Activated T-helper 1 cell treated with Interleukin-2 at 50 U/mL for 16 hours (primary cell): ENCODE results near the gene PIEZO2.

Experiments used
- DNase-seq: peaks from one replicate; pipeline ENCODE4 v3.0.0-alpha.2; 2020; ENCODE audit warnings: low read depth

PIEZO2 gene

DNA sequence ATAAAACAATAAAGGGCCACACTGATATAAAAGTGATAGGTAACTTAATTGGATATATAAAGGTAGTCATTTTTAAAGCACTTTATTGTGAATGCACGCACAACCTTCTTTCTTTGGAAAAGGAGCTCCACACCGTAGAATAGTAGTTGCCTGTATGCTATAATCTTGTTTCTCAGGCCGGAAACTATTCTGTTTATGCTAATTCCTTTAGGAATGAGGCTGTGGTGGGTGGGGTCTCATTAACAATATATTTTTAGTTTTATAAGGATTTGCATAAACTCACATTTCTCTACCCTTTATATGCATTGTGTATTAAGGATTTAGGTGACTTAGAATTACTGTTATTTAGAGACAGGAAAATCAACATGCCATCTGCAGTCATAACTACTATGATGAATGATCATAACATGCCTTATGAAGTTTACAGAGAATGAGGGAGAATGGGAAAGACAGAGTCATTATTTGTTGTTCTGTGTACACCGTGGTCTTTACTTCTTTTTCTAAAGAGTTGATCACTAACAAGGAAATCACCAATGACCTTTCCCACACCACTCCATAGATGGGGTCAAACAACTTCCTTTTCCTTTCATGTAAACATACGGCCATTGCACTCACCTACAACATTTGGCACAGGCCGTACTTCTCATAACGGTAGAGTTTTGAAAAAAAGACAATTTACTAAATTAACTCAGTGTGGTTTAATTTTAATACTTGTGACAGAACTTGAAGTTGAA is 84.5 kb downstream of the PIEZO2 start:
- DNase-seq = no peak

DNA sequence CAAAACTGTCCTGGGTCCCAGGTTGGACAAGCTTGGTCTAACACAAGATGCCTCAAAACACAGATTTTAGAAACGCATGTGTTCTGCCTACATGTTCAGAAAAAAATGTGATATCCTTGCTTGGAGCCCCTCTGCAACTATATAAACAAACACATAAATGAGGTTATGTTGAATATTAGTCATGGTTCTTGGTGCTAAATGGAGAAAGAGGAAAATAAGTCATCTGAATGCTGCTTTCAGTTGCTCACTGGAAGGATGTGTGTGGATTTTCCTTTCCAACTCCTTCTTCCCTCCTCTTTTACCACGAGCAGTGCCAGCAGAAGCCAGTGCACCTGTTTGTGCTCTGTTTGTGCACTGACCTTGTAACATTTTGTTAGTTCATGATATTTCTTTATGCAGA is 85.3 kb downstream of the PIEZO2 start:
- DNase-seq = no peak

DNA sequence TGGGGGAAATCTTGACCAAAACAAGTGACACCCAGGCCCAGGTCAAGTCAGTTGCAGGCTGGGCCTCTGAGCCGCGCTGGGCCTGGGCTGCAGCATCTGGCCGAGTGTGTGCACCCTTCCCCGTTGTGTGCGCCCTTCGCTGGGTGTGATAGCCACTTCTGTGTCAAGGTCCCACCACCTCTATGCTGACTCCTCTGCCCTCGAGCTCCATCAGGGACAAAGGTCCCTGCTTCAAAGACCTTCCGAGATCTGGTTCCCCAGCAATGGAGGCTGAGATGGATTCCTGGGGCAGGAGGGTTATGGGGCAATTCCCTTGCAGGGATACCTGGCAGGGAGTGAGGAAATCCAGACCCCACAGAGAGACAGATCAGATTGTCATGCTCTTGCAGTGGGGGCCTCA is 93.6 kb downstream of the PIEZO2 start:
- no peak for DNase-seq

DNA sequence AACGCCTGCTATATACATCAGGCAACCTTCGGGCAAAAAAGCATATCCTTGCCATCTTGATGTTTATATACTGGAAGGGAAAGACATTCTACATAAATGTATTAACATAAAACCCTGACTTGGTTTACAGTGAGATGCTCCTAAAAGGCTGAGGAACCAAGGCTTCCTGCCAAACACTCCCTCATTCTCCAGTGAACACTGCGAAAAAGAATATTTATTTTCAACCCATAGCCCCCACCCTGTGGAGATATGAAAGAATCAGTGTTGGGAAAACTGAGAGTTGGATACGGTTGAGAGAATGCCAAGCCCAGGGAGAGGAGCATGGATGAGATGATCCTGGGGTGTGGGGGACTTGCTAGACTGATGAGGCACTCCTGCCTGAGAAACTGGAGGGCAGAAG is 94.9 kb downstream of the PIEZO2 start:
- DNase-seq = no peak

DNA sequence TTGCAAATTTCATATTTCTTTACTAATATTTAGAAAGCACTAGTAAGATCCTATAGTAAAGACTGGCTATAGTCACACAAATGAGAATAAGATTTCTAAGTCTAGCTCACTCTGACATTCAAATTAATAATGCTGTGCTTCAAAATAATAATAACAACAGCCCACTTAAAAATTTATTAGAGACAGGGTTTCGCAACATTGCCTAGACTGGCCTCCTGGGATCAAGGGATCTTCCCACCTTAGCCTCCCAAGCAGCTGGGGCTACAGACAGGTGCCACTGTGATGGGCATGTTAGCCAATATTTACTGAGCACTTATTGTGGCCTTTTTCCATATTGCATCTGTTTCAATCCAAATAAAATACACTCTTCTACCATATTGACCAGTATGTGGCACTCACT is 96.1 kb downstream of the PIEZO2 start:
- DNase-seq = no peak

DNA sequence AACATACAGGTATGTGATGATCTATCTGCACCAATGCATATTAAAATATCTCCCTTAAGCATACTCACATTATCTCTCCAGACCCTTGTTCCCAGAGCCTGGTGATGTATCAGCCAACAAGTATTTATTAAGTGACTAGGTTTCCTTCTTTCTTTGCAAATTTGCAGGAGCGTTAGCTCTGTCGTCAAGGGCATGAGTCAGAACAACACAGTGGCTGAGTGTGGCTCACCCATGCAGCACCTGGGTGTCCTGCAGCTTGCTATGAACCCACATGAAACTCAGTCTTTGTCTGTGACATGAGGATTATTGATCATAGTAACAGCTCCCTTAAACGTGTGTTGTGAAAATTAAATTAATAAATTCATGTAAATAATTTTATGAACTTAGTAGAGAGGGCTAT is 96.6 kb downstream of the PIEZO2 start:
- DNase-seq = no peak

DNA sequence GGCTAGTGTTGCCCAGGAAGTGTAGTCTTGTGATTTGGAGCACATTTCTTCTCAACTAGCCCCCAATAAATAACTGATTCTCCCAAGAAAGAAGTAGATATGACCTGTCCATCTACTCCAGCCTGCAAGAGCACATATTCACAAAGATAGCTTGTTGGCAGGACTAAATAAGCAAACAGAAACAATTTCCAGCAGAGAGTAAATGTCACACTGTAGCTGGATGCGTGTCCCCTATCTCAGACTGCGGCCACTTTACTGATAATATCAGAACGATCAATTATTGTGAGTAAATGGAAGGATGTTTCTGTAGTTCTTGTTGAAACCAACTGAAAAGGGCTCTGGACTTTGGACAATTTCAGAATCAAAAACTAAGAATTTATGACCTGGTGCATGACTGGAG is 97.9 kb downstream of the PIEZO2 start:
- no peak for DNase-seq

DNA sequence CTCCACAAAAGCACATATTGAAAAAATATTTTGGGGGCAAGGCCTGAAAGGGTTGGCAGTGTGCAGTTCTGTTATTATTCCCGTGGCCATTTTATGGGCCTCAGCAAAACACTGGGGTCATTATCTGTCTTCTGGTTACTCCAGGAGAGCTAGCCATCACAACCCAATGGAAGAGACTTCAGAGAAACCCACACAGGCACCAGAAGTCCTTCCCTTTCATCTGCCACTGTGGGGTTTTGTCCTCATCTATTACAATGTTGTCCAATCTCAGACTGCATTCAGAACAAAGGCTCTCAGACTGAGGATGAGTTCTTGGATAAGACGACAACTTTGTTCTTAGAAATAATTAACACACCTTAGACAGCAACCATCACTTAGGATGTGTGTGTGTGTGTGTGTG is 98.4 kb downstream of the PIEZO2 start:
- no peak for DNase-seq

DNA sequence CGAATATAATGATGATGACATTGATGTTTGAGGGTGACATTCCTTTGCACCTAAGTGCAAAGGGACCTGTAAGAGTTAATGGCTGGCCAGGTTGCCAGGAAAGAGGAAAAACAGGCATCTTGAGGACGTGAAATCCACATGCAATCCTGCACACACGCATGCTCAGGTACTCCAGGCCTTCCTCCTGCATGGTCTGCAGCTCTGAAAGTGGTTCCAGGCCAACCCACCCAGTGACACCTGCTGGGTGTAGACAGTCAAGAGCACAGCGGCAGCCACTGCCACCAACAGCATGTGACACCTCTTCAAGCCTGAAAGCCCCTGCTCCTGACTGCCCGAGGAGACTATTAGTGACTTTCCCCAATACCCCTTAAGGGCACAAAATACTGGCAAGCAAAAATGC is 101.6 kb downstream of the PIEZO2 start:
- no peak for DNase-seq

DNA sequence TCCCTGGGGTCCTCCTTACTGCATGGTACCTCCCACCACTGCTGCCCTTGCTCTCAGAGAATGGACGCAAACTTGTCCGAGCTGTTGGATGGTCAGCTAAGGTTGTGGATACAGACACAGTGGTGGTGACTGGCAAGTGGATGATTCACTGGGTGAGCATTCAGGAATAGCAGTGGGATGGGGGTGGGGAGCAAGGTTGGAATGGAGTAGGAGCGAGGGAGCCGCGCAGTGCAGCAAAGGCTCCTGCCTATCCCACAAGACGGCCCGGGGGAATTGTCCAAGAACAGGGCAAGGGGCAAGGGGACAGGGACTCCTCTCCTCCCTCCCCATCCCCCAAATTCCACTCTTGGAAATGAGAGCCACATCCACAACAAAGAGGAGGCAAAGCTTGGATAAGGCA is 102.2 kb downstream of the PIEZO2 start:
- no peak for DNase-seq

DNA sequence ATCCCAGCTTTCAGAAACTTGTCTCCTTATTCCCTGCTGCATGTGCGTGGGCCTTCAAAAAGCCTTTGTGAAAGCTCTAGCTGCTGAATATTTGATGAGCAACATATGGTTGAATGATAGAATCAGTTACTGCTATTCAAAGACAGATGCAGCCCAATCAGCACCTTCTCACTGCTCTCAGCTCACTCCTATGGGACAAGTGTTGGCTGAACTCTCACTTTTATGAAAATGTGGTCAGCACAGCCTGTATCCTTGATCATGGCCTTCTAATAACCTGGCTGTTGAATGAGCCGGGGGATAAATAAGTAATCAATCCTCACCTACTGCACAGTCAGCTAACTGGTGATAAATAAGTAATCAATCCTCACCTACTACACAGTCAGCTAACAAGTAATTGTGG is 103.2 kb downstream of the PIEZO2 start:
- no peak for DNase-seq

DNA sequence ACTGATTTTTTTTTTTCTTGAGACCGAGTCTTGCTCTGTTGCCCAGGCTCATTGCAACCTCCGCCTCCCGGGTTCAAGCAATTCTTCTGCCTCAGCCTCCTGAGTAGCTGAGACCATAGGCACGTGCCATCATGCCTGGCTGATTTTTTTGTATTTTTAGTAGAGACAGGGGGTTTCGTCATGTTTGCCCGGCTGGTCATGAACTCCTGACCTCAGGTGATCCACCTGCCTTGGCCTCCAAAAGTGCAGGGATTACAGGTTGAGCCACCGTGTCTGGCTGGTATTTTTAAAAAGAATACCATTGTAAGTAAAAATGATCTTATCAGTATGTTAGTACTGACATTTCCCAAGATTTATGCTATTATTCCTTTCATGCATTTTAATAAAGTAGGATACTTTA is 105.7 kb downstream of the PIEZO2 start:
- DNase-seq = no peak

DNA sequence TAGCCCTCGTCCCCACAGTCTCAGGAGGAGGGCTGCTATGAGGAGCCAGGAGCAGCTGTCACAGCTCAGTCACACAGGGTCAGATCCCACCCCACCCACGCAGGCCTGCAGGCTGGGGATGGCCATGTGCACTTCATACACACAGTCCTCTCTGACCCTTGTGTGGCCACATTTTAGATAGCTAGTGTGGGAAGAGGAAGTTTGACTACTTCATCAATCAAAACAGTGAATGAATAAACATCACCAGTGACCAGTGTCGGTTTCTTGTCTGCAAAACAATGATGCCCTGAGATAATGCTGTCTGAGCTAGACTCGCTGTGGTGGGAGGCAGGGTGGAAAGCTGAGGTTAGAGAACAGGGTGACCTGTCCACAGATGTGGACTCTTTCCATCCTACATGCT is 107.1 kb downstream of the PIEZO2 start:
- no peak for DNase-seq

DNA sequence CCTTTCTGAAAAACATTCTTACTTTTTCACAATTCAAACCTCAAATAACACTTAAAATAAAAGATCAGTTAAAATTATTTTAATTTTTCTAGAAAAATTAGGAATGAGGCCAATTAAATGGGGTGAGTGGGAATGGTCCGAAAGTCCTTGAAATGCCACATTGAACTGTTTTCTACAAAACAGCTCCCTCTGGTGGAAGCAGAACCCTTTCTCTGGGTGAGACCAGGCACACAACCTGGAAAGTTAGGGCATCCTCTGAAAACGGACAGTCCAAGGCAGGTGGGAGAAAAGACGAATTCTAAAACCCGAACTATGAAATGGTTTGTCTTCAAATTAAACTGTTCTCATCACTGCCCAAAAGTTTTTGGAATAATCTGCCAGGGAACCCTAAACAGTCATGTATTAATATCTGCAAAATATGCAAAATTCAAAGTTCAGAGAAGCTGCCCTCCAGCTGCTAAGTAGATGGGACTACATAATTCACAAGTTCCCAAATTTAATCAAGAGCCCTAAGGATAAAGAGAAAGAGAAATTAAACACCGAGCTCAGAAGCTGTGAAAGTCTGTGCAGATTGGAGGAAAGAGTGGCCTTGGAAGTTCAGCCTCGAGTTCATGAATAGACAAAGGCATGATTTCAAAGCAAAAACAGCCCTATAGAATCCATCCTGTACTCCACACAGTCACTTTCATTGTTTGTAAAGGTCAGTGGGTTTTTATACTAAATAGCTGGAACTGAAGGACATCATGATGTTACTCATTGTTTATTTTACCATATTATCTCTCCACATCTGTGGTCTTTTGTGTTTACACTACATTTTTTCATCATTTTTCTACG is 108.3 kb downstream of the PIEZO2 start:
- no peak for DNase-seq

DNA sequence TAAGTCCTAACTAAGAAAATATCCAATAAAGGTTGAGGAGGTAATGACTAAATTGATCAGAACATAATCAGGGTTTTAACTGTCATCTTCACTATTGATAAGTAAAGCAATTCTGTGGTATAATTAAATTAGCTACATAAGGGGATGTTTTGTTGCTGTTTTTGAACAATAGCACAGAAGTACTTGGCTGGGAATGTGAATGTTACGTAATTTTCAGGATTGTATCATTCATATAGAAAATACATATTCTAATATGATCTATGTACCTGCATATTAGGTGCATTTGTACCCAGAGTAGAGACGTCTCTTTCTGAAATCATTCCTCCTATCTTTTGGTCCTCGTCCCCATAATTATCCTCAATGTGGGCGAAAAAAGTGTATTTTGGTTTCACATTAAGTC is 109.0 kb downstream of the PIEZO2 start:
- DNase-seq = no peak

DNA sequence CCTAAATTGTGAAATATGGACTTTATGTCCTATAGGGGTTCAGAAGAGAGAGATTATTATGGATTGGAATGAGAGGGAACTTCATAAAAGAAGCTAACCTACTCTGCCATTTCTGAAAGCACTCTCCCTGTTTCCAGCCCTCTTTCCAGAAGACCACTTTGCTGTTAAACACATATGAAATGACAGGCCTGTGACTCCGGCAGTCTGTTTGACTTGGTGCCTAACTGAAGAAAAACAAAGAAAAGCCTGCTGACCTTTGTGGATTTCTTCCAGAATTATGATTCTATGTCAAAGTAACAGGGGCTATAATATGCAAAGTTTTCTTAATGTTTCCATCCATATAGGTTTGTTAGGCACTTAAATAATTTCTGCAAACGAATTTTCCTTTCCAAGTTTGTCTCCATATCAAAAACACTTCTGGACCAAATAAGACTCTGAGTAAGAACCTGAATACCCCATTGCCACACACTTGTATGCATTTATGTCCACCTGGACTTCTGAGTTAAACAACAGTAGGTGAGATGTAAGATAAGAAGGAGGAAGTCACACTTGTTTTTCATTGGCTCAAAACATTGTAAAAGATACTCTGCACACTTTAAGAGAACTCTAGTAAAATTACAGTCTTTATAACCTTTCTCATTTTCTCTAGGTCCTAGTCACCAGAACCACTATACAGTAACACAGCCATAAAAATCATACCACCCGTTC is 111.7 kb downstream of the PIEZO2 start:
- DNase-seq = no peak

DNA sequence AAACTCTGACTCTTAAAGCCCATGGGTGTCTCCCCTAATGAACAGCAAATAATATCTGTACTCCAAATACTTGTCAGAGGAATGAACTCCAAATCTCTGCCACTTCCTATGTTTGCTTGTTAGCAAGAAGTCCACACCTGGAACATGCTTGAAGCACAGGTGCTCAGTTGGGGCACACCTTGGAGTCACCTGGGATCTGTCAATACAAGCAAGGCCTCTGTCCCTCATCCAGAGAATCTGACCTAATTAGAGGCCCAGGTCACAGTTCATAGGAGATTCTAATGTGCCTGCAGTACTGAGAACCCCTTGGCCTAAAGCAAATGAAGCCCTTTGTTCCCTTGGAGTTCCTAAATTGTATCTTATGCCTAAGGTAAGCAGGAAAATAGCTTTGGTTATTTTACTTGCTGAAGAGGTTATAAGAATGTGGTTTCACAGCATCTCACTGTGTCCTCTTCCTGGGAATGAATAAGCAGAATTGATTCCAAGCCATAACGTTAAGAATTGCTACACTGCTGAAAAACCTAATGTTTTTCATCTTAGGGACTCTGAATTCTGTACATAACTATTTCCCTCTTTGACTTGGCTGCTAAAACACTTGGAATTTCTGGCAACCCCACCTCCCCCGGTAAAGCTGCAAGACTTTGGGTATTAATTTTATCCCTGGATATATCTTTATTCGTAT is 113.4 kb downstream of the PIEZO2 start:
- no peak for DNase-seq

DNA sequence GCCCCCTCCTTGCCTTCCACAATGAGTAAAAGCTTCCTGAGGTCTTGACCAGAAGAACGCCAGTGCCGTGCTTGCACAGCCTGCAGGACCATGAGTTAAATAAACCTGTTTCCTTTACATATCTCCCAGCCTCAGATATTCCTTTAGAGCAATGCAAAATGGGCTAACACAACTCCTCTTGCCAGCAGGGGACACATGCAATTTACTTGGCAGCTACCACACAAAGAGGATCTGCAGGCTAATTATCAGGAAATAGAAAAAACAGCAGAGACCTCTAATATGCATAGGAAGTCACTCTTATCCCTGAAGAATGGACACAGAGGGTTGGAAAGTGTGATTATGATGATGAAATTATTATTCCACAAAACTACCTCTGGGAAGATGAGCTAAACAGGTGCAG is 114.0 kb downstream of the PIEZO2 start:
- DNase-seq = no peak

DNA sequence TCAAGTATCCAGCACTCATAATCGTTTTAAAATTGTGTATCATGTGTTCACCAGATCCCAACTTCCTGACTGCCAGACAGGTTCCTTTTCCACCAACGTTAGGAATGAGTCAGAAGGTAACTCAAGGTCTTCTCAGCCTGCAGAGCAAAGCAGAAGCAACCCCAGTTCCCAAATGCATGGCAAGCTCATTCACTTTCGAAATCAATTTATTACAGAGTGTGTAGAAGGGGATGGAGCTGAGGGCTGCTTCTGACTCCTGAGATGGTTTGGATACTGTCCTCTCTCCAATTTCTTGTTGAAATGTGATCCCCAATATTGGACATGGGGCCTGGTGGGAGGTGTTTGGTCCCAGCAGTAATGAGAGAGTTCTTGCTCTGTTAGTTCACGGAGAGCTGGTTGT is 114.5 kb downstream of the PIEZO2 start:
- no peak for DNase-seq

DNA sequence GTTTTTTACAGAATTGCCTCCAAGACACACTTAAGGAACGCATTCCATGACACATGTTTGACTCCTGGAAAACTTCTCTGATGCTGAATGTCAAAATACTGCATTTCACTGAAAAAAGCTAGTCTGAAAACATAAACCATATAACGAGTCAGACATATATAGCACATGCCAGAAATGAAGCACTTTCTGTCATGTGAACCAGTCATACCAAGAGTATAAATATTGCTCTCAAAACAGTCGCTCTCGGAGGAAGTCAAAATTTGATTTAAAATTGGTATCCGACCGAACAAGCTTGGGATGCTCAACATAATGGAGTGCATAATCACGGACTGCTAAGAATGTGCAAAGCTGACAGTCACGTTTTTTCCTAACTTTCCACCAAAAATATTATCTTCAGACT is 115.9 kb downstream of the PIEZO2 start:
- DNase-seq = no peak

DNA sequence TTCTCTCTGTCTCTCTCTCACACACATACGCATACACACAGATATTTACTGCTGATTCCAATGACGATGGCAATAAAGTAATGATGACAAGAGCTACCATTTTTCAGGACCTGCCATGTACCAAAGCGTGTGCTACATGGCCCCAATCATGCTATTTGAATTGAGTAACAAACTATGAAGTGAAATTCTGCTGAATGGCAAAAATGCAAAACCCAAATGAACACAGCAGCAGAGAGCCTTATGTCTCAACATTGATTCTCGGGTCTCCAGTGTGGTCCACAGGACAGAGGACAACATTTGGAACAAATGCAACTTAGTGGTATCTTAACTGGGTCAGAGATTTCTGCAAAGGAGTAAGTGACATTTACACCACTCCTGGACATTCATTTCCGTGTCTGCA is 117.4 kb downstream of the PIEZO2 start:
- DNase-seq = no peak

DNA sequence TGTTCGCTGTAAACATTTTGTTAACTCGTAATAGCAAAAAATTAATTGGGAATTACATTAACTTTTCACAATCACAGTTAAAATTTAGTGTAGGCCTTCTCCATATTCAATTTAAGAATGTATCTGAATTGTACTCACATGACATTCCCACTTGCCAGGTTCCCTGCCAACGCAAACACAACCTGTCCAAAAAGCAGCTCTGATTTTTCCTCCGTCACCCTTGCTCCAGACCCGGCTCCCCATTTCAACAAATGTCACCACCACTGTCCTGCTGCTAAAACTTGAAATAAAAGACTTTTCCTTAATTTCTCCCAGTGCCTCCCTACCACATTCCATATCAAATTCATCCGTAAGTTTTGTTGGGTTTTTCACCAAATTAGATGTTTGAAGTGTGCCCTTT is 120.3 kb downstream of the PIEZO2 start:
- DNase-seq = no peak

DNA sequence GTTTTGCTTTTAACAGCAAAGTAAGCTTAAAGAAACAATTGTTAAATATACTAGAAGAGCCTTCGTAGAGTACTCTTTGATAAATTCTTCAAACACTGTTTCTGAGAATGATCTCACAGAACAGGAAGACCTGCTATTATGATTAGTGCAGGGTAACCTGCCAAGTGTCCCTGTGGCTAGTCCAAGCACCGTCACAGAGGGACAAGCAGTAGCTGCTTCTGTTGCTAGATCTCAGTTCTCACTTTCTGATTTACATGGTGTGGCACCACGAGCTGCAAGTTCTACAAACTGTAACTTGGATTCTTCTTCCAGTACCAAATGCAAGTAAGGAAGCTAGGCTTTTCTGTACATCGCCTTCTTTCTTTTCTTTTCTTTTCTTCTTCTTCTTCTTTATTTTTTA is 121.5 kb downstream of the PIEZO2 start:
- no peak for DNase-seq
